K562 (cell line): ENCODE results near the gene NTSR2. TPM values are rescaled to one million over a fixed set of nuclear protein-coding genes. Genes with fewer than 3 reads are reported as not detected.

Source experiments
- ATAC-seq: fragments of 200-7000 bp; cut with Tn5 transposase; 3 replicates; pipeline ENCODE4 v1.9.1; 2020; ENCODE audit warnings: moderate library complexity
- BruUV-seq: library from RNA; stranded (reverse); fragments of 400-500 nt; replicated peaks from 2 replicates; lab custom pipeline; 2021; lab: Mats Ljungman, UMichigan
- CTCF ChIA-PET: fragments of 300-600 bp; formaldehyde crosslinking; extraction: SDS; loops from one replicate; lab custom pipeline; 2021; ENCODE audit warnings: low intra/inter-chr PET ratio; lab: Yijun Ruan, JAX
- POLR2A ChIA-PET: fragments of 300-600, 350-650 bp; sonication (Branson Sonifier 250); formaldehyde crosslinking; extraction: SDS; loops from one replicate; lab custom pipeline; 2021; ENCODE audit warnings: antibody characterized with exemption, inconsistent platforms; lab: Yijun Ruan, JAX
- DNase-seq, 4 experiments: peaks; one replicate each; pipeline versions ENCODE4 v3.0.0 to v3.0.0-alpha.2; 2011 to 2018; ENCODE audit warnings: low spot score in 3 of 4, mixed read lengths in 3 of 4; ENCODE audit errors: extremely low read depth in 1 of 4
- FAIRE-seq: peaks from 2 replicates; lab custom pipeline; 2011; peaks lifted over from hg19 to GRCh38; lab: Jason Lieb, UNC
- H2AFZ ChIP-seq: 2 replicates; pipeline ENCODE4 v1.6.0; 2011; ENCODE audit warnings: low read depth, low read length, control low read depth, inconsistent platforms
- H3K27ac ChIP-seq: fragments of 200-600 bp; 3 replicates; pipeline ENCODE4 v1.8.0; 2011; ENCODE audit warnings: low read depth, mild to moderate bottlenecking, control low read depth, inconsistent platforms, low read length, moderate library complexity, mixed read lengths; ENCODE audit errors: extremely low read depth
- H3K27me3 ChIP-seq, 2 experiments: fragments of 300-600 bp in 1 of 2; 2 replicates in 1 of 2; 3 replicates in 1 of 2; pipeline versions ENCODE4 v1.6.0 to v1.8.0; 2011; ENCODE audit warnings: inconsistent platforms in 2 of 2, low read length in 2 of 2, mild to moderate bottlenecking in 1 of 2, mixed read lengths in 1 of 2, moderate library complexity in 1 of 2; ENCODE audit not compliant: control insufficient read depth in 2 of 2, insufficient read depth in 2 of 2
- H3K36me3 ChIP-seq: fragments of 300-600 bp; 3 replicates; pipeline ENCODE4 v1.8.0; 2011; ENCODE audit warnings: mild to moderate bottlenecking, low read length, inconsistent platforms; ENCODE audit not compliant: control insufficient read depth, insufficient read depth
- H3K4me1 ChIP-seq, 2 experiments: fragments of 200-600 bp in 1 of 2; replicated peaks in 1 of 2; 2 replicates in 1 of 2; 3 replicates in 1 of 2; pipeline versions ENCODE4 v1.5.1 to v1.8.0; 2011; ENCODE audit warnings: inconsistent platforms in 2 of 2, low read length in 2 of 2, mild to moderate bottlenecking in 1 of 2, mixed read lengths in 1 of 2, moderate library complexity in 1 of 2; ENCODE audit not compliant: control insufficient read depth in 2 of 2, insufficient read depth in 2 of 2
- H3K4me2 ChIP-seq: 2 replicates; pipeline ENCODE4 v1.6.1; 2011; ENCODE audit warnings: low read length, control low read depth, inconsistent platforms, mixed read lengths; ENCODE audit not compliant: insufficient read depth
- H3K4me3 ChIP-seq: fragments of 200-600 bp; sonication (generic), shearing (Covaris generic); 2 replicates; pipeline ENCODE4 v1.5.1; 2016; ENCODE audit warnings: control low read depth, inconsistent platforms
- H3K79me2 ChIP-seq: fragments of 200-600 bp; 3 replicates; pipeline ENCODE4 v1.8.0; 2011; ENCODE audit warnings: low read length, inconsistent platforms; ENCODE audit not compliant: control insufficient read depth, insufficient read depth
- H3K9ac ChIP-seq, 2 experiments: 2 replicates each; pipeline versions ENCODE4 v1.6.0 to v1.6.1; 2011; ENCODE audit warnings: low read depth in 2 of 2, low read length in 2 of 2, control low read depth in 1 of 2, inconsistent platforms in 1 of 2, mild to moderate bottlenecking in 1 of 2, mixed read lengths in 1 of 2; ENCODE audit not compliant: insufficient read depth in 1 of 2
- H3K9me1 ChIP-seq: one replicate; pipeline ENCODE4 v1.6.0; 2011; ENCODE audit warnings: inconsistent platforms, mild to moderate bottlenecking, low read length, moderate library complexity; ENCODE audit not compliant: control insufficient read depth, insufficient read depth
- H3K9me3 ChIP-seq: replicated peaks from 2 replicates; pipeline ENCODE4 v1.5.1; 2011; ENCODE audit warnings: low read depth, low read length, inconsistent platforms; ENCODE audit not compliant: control insufficient read depth, insufficient read depth
- H4K20me1 ChIP-seq: replicated peaks from 2 replicates; pipeline ENCODE4 v1.6.1; 2011; ENCODE audit warnings: low read length, inconsistent platforms, mixed read lengths; ENCODE audit not compliant: control insufficient read depth, insufficient read depth
- CBFA2T2 ChIP-seq: fragments of 450-650 bp; conservative IDR thresholded peaks from 2 replicates; pipeline ENCODE4 v1.6.1; 2017; ENCODE audit warnings: mild to moderate bottlenecking
- FOXJ2 ChIP-seq: fragments of 200-800 bp; sonication (Bioruptor generic); IDR thresholded peaks from 2 replicates; pipeline ENCODE4 v1.6.1; 2016; ENCODE audit warnings: missing genetic modification characterization, missing compliant biosample characterization
- KDM1A ChIP-seq, 2 experiments: fragments of 450-650 bp; IDR thresholded peaks; 2 replicates each; pipeline ENCODE4 v1.6.1; 2016; ENCODE audit warnings: mild to moderate bottlenecking in 2 of 2
- MTA1 ChIP-seq: fragments of 450-650 bp; IDR thresholded peaks from 2 replicates; pipeline ENCODE4 v1.6.1; 2017; ENCODE audit warnings: borderline replicate concordance
- POLR2AphosphoS2 ChIP-seq: IDR thresholded peaks from 2 replicates; pipeline ENCODE4 v1.6.1; 2012; ENCODE audit warnings: low read length, improper control_type of control experiment
- TAF15 ChIP-seq: fragments of 200-400 bp; formaldehyde crosslinking; IDR thresholded peaks from 2 replicates; pipeline ENCODE4 v1.6.1; 2017; ENCODE audit warnings: mild to moderate bottlenecking, low read depth, low read length, moderate library complexity
- TAF7 ChIP-seq: fragments of 450-650 bp; IDR thresholded peaks from 2 replicates; pipeline ENCODE4 v1.6.1; 2016; ENCODE audit warnings: missing genetic modification characterization, missing compliant biosample characterization
- ZNF347 ChIP-seq: fragments of 450-650 bp; formaldehyde crosslinking; IDR thresholded peaks from 2 replicates; pipeline ENCODE4 v1.4.0; 2020; ENCODE audit warnings: low read depth, mild to moderate bottlenecking, moderate library complexity
- WGBS: fragments of 100-300 bp; shearing (Covaris generic); methylation state at CpG from one replicate; pipeline ENCODE4 v1.1.6; 2016; ENCODE audit warnings: low coverage, mixed read lengths; ENCODE audit not compliant: insufficient coverage; ENCODE audit errors: missing lambda C conversion rate; 5-methylcytosine and 5-hydroxymethylcytosine counted together
- in situ Hi-C: fragments of 300-500 bp; cut with MboI; formaldehyde crosslinking; loops from 4 replicates; pipeline ENCODE4 v1.15.0; 2018; ENCODE audit warnings: inconsistent platforms, mixed read lengths
- intact Hi-C: fragments of 100-400 bp; cut with micrococcal nuclease; formaldehyde crosslinking; loops from 2 replicates; pipeline ENCODE4 v1.14.2; 2022
- polyA plus RNA-seq, 8 experiments: library from polyadenylated mRNA; depleted of rRNA in 4 of 8; stranded (reverse) in 5 of 8; unstranded in 3 of 8; fragments of >200 nt; fragmentation: Nextera tagmentation in 2 of 8; fragmentation: Illumina TruSeq in 1 of 8; extraction: Ambion mirVana in 2 of 8; extraction: Trizol in 1 of 8; gene quantifications; 2 replicates each; pipeline versions ENCODE4 v1.2.1 to v1.2.3, GENCODE V29; 2011 to 2014; ENCODE audit warnings: inconsistent platforms in 1 of 8, missing spikeins in 1 of 8
- total RNA-seq, 7 experiments: library from RNA; depleted of rRNA in 6 of 7; stranded (reverse); fragments of >200 nt in 6 of 7; fragmentation: Illumina TruSeq in 2 of 7; extraction: Trizol in 2 of 7; gene quantifications; 2 replicates each; pipeline versions ENCODE4 v1.2.1 to v1.2.3, GENCODE V29; 2011 to 2021; ENCODE audit warnings: low replicate concordance in 1 of 7
- TF ChIP-seq, protein P1 (sequence below): fragments of 200-600 bp; sonication (generic); IDR thresholded peaks from one replicate; pipeline ENCODE4 v1.6.1; 2012; ENCODE audit warnings: mild to moderate bottlenecking, low read depth, low read length, inconsistent platforms
- TF ChIP-seq, protein P2 (sequence below): fragments of 450-650 bp; IDR thresholded peaks from 2 replicates; pipeline ENCODE4 v1.6.1; 2016; ENCODE audit warnings: low read depth, mild to moderate bottlenecking, moderate library complexity

The NTSR2 gene
- total and polyA plus RNA-seq, 9 of the 15 experiments (the other 6 are each of a cell fraction or from before 2014, with no cell fraction given) = not detected

DNA sequence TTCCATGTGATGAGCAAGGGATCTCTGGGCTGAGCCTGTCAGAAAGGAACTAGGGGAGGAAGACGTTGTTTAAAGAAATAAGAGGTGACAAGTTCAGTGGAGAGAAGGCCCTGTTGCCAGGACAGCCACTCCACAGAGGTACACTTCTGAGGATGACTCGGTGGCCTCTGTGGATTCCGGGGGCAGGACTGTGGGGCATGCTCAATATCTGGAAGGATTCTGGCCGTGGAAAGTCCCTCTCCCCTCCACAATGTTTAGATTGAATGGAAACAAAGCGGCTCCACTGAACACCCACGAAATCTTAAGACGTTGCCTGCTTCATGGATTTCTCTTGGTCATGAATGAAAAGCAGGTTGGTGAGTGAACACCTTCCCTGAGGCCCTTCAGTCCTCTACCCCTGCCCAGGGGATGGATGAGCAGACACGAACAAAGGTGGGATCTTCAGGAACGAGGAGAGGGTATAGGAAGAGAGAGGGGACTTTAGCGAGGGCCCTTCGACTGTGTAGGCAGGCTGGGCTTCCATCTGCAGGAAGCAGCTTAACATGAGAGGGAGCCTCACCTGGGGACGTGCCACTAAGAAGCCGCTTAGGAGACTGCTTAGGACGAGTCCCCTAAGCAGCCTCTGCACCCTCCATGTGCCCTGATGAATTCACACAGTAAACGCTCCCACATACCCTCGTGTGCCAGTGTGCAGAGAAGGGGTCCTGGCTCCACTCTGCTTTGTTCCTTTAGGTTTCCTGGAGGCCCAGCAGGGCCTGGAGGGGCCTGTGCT, 1.9 kb downstream of the NTSR2 start:
- Histone ChIP-seq H2AFZ (no peak overlapping the region), H3K27me3 (peaks cover 26 to 61% of the 10 kb centered on the region in 2 experiments; a peak in 4 of 5 replicates), H3K9ac (no peak overlapping the region), H3K79me2 (no peaks in the 10 kb centered on the region), H3K9me1 (no peaks in the 10 kb centered on the region), H3K27ac (no peak overlapping the region), H3K36me3 (no peaks in the 10 kb centered on the region), H3K4me2 (no peak overlapping the region), H4K20me1 (no peaks in the 10 kb centered on the region), H3K9me3 (peaks cover 1% of the 10 kb centered on the region; the same call in 1 of the 2 replicates), H3K4me3 (no peak overlapping the region), H3K4me1 (peaks cover 0 to 9% of the 10 kb centered on the region in 2 experiments; a peak in 2 of 5 replicates)
- no TSS peak for BruUV-seq
- DNase-seq (no peak), FAIRE-seq (no peak), ATAC-seq (no peak; the same call in 2 of the 3 replicates)
- ChIA-PET POLR2A (no interaction called here), CTCF (no interaction called here)
- intact Hi-C loops (no loop called here), in situ Hi-C loops (no loop called here)
- TF ChIP-seq MTA1 = no peak
- TF ChIP-seq ZNF347 = no peak
- TF ChIP-seq FOXJ2 (tag) = no peak
- TF ChIP-seq, protein P1, sequence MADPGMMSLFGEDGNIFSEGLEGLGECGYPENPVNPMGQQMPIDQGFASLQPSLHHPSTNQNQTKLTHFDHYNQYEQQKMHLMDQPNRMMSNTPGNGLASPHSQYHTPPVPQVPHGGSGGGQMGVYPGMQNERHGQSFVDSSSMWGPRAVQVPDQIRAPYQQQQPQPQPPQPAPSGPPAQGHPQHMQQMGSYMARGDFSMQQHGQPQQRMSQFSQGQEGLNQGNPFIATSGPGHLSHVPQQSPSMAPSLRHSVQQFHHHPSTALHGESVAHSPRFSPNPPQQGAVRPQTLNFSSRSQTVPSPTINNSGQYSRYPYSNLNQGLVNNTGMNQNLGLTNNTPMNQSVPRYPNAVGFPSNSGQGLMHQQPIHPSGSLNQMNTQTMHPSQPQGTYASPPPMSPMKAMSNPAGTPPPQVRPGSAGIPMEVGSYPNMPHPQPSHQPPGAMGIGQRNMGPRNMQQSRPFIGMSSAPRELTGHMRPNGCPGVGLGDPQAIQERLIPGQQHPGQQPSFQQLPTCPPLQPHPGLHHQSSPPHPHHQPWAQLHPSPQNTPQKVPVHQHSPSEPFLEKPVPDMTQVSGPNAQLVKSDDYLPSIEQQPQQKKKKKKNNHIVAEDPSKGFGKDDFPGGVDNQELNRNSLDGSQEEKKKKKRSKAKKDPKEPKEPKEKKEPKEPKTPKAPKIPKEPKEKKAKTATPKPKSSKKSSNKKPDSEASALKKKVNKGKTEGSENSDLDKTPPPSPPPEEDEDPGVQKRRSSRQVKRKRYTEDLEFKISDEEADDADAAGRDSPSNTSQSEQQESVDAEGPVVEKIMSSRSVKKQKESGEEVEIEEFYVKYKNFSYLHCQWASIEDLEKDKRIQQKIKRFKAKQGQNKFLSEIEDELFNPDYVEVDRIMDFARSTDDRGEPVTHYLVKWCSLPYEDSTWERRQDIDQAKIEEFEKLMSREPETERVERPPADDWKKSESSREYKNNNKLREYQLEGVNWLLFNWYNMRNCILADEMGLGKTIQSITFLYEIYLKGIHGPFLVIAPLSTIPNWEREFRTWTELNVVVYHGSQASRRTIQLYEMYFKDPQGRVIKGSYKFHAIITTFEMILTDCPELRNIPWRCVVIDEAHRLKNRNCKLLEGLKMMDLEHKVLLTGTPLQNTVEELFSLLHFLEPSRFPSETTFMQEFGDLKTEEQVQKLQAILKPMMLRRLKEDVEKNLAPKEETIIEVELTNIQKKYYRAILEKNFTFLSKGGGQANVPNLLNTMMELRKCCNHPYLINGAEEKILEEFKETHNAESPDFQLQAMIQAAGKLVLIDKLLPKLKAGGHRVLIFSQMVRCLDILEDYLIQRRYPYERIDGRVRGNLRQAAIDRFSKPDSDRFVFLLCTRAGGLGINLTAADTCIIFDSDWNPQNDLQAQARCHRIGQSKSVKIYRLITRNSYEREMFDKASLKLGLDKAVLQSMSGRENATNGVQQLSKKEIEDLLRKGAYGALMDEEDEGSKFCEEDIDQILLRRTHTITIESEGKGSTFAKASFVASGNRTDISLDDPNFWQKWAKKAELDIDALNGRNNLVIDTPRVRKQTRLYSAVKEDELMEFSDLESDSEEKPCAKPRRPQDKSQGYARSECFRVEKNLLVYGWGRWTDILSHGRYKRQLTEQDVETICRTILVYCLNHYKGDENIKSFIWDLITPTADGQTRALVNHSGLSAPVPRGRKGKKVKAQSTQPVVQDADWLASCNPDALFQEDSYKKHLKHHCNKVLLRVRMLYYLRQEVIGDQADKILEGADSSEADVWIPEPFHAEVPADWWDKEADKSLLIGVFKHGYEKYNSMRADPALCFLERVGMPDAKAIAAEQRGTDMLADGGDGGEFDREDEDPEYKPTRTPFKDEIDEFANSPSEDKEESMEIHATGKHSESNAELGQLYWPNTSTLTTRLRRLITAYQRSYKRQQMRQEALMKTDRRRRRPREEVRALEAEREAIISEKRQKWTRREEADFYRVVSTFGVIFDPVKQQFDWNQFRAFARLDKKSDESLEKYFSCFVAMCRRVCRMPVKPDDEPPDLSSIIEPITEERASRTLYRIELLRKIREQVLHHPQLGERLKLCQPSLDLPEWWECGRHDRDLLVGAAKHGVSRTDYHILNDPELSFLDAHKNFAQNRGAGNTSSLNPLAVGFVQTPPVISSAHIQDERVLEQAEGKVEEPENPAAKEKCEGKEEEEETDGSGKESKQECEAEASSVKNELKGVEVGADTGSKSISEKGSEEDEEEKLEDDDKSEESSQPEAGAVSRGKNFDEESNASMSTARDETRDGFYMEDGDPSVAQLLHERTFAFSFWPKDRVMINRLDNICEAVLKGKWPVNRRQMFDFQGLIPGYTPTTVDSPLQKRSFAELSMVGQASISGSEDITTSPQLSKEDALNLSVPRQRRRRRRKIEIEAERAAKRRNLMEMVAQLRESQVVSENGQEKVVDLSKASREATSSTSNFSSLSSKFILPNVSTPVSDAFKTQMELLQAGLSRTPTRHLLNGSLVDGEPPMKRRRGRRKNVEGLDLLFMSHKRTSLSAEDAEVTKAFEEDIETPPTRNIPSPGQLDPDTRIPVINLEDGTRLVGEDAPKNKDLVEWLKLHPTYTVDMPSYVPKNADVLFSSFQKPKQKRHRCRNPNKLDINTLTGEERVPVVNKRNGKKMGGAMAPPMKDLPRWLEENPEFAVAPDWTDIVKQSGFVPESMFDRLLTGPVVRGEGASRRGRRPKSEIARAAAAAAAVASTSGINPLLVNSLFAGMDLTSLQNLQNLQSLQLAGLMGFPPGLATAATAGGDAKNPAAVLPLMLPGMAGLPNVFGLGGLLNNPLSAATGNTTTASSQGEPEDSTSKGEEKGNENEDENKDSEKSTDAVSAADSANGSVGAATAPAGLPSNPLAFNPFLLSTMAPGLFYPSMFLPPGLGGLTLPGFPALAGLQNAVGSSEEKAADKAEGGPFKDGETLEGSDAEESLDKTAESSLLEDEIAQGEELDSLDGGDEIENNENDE = no peak
- no peak for TF ChIP-seq TAF15
- no peak for TF ChIP-seq CBFA2T2
- no peak for TF ChIP-seq TAF7 (tag)
- no peak for TF ChIP-seq KDM1A (IDR thresholded peaks at IDR 0.05)
- TF ChIP-seq, protein P2, sequence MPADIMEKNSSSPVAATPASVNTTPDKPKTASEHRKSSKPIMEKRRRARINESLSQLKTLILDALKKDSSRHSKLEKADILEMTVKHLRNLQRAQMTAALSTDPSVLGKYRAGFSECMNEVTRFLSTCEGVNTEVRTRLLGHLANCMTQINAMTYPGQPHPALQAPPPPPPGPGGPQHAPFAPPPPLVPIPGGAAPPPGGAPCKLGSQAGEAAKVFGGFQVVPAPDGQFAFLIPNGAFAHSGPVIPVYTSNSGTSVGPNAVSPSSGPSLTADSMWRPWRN = no peak
- TF ChIP-seq POLR2AphosphoS2 = no peak
- 1% methylated on average over 16 of the region's 16 CpGs for WGBS
